HCT116 (cell line): ENCODE measurements around the gene PRDX1. TPM values are rescaled to one million over a fixed set of nuclear protein-coding genes. Genes with fewer than 3 reads are reported as not detected.

Source experiments
- ATAC-seq: fragments of 200-7000 bp; cut with Tn5 transposase; 2 replicates; pipeline ENCODE4 v1.9.1; 2020; ENCODE audit warnings: mild to moderate bottlenecking, moderate library complexity
- BruUV-seq: library from RNA; stranded (reverse); fragments of 400-500 nt; replicated peaks from 2 replicates; lab custom pipeline; 2021; lab: Mats Ljungman, UMichigan
- CTCF ChIA-PET: fragments of 300-600 bp; sonication (Branson Sonifier 250); formaldehyde crosslinking; loops from one replicate; lab custom pipeline; 2021; ENCODE audit warnings: antibody characterized with exemption; lab: Charles Lee
- POLR2A ChIA-PET: fragments of 300-600, 350-600 bp; sonication (Branson Sonifier 250); formaldehyde crosslinking; loops from one replicate; lab custom pipeline; 2021; ENCODE audit warnings: antibody characterized with exemption; lab: Charles Lee
- RAD21 ChIA-PET, 2 experiments: fragments of 300-600 bp; sonication (Branson Sonifier 250); formaldehyde crosslinking; loops; one replicate each; lab custom pipeline; 2023; ENCODE audit warnings: low total read pairs in 2 of 2; ENCODE audit not compliant: uncharacterized antibody in 2 of 2, unreplicated experiment in 2 of 2, low non-redundant PET in 1 of 2; lab: Charles Lee
- DNase-seq: peaks from one replicate; pipeline ENCODE4 v3.0.0-alpha.2; 2010; ENCODE audit warnings: low read depth, low spot score
- H2AFZ ChIP-seq: fragments of 200-600 bp; shearing (Covaris generic), sonication (generic); 2 replicates; pipeline ENCODE4 v1.6.1; 2017; ENCODE audit warnings: low read depth, mixed run types, mixed read lengths, antibody characterized with exemption, low read length; ENCODE audit not compliant: poor library complexity, severe bottlenecking
- H3K27ac ChIP-seq: 2 replicates; pipeline ENCODE4 v1.5.1; 2012; ENCODE audit warnings: low read depth, low read length
- H3K27me3 ChIP-seq: fragments of 200-600 bp; sonication (generic); 2 replicates; pipeline ENCODE4 v1.6.1; 2016; ENCODE audit warnings: mixed run types, low read length, mixed read lengths; ENCODE audit not compliant: insufficient read depth
- H3K36me3 ChIP-seq, 2 experiments: fragments of 200-500 bp in 1 of 2; fragments of 200-600 bp in 1 of 2; sonication (Bioruptor generic) in 1 of 2; sonication (generic) in 1 of 2; 2 replicates each; pipeline versions ENCODE4 v1.5.1 to v1.6.1; 2014 to 2016; ENCODE audit warnings: low read length in 2 of 2, inconsistent platforms in 1 of 2, mixed read lengths in 1 of 2, mixed run types in 1 of 2; ENCODE audit not compliant: insufficient read depth in 2 of 2, control insufficient read depth in 1 of 2
- H3K4me1 ChIP-seq, 2 experiments: fragments of 200-600 bp in 1 of 2; sonication (generic) in 1 of 2; 2 replicates each; pipeline versions ENCODE4 v1.5.1 to v1.6.1; 2012 to 2017; ENCODE audit warnings: low read length in 2 of 2, inconsistent platforms in 1 of 2, mild to moderate bottlenecking in 1 of 2, mixed read lengths in 1 of 2, mixed run types in 1 of 2, moderate library complexity in 1 of 2; ENCODE audit not compliant: insufficient read depth in 2 of 2, control insufficient read depth in 1 of 2
- H3K4me2 ChIP-seq: fragments of 200-600 bp; sonication (generic); 2 replicates; pipeline ENCODE4 v1.6.1; 2017; ENCODE audit warnings: mixed run types, low read length, mixed read lengths
- H3K4me3 ChIP-seq, 2 experiments: fragments of 200-600 bp in 1 of 2; sonication (generic) in 1 of 2; replicated peaks in 1 of 2; 2 replicates each; pipeline ENCODE4 v1.5.1; 2011 to 2016; ENCODE audit warnings: low read length in 2 of 2, control low read depth in 1 of 2, low read depth in 1 of 2, mild to moderate bottlenecking in 1 of 2, mixed read lengths in 1 of 2, mixed run types in 1 of 2
- H3K79me2 ChIP-seq: fragments of 200-600 bp; sonication (generic); 2 replicates; pipeline ENCODE4 v1.6.1; 2017; ENCODE audit warnings: mild to moderate bottlenecking, mixed run types, low read length, moderate library complexity, mixed read lengths; ENCODE audit not compliant: insufficient read depth
- H3K9ac ChIP-seq: fragments of 200-600 bp; sonication (generic); 2 replicates; pipeline ENCODE4 v1.6.1; 2016; ENCODE audit warnings: low read length, mixed read lengths
- H3K9me2 ChIP-seq: fragments of 200-600 bp; sonication (generic), shearing (Covaris generic); 2 replicates; pipeline ENCODE4 v1.6.1; 2017; ENCODE audit warnings: mixed run types, mild to moderate bottlenecking, moderate library complexity; ENCODE audit not compliant: insufficient read depth
- H3K9me3 ChIP-seq, 2 experiments: fragments of 200-500 bp in 1 of 2; fragments of 200-600 bp in 1 of 2; sonication (Bioruptor generic) in 1 of 2; sonication (generic) in 1 of 2; 2 replicates each; pipeline ENCODE4 v1.6.1; 2014 to 2017; ENCODE audit warnings: low read length in 2 of 2, mixed read lengths in 2 of 2, inconsistent platforms in 1 of 2, low read depth in 1 of 2, mild to moderate bottlenecking in 1 of 2, mixed run types in 1 of 2, moderate library complexity in 1 of 2; ENCODE audit not compliant: control insufficient read depth in 1 of 2, insufficient read depth in 1 of 2
- H4K20me1 ChIP-seq: fragments of 200-600 bp; sonication (generic), shearing (Covaris generic); 2 replicates; pipeline ENCODE4 v1.6.1; 2017; ENCODE audit warnings: mixed run types, mild to moderate bottlenecking, moderate library complexity; ENCODE audit not compliant: insufficient read depth
- CBX3 ChIP-seq: IDR thresholded peaks from 2 replicates; pipeline ENCODE4 v1.6.1; 2012; ENCODE audit warnings: low read depth
- FOSL1 ChIP-seq: IDR thresholded peaks from 2 replicates; pipeline ENCODE4 v1.6.1; 2012; ENCODE audit warnings: low read depth
- JUND ChIP-seq: IDR thresholded peaks from 2 replicates; pipeline ENCODE4 v1.6.1; 2012
- SRF ChIP-seq: IDR thresholded peaks from 2 replicates; pipeline ENCODE4 v1.6.1; 2012; ENCODE audit warnings: low read depth
- ZNF274 ChIP-seq: fragments of 200-500 bp; sonication (Bioruptor generic); IDR thresholded peaks from 2 replicates; pipeline ENCODE4 v1.6.1; 2014; ENCODE audit warnings: mild to moderate bottlenecking, low read depth, low read length, inconsistent platforms
- intact Hi-C: fragments of 100-400 bp; cut with micrococcal nuclease; formaldehyde crosslinking; loops from 2 replicates; pipeline ENCODE4 v1.10.0; 2022
- total RNA-seq: library from RNA; stranded (reverse); gene quantifications from one replicate; pipeline ENCODE4 v1.2.1, GENCODE V29; 2021; ENCODE audit not compliant: unreplicated experiment
- TF ChIP-seq, protein P1 (sequence below): IDR thresholded peaks from 2 replicates; pipeline ENCODE4 v1.6.1; 2011; ENCODE audit warnings: mild to moderate bottlenecking, low read length, moderate library complexity; ENCODE audit not compliant: insufficient replicate concordance; ENCODE audit errors: extremely low read depth

PRDX1 gene
- total RNA-seq, 1 experiment from 2014 or later = 1,171 TPM

DNA sequence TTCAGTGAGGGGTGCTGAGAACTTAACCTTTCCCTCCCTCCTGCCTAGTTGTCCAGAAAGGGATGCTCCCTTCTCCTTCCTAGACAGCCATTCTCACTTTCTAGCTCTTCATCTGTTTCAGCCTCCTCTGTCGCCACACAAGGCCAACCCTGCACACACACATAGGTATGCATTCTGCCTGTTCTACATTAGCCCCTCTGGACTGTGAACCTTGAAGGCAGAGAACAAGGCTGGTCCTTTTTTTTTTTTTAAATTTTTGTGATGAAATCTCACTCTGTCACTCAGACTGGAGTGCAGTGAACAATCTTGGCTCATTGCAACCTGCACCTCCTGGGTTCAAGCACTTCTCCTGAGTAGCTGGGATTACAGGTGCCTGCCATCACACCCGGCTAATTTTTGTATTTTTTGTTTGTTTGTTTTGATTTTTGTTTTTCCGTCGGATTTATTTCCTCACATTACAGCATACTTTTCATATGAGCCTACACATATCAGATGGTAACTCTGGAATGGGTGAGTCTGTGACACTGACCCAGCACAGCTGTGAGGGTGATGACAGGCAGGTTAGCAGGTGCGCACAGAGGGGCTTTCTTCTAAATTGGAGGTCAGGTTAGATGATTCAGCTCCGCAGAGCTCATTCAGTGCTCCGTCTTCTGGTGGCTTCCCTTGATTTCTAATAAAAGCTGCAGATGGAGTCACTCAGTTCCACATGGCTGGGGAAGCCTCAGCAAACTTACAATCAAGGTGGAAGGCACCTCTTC lies 24.0 kb upstream of the PRDX1 start:
- Histone ChIP-seq H3K9me3 (no peaks in the 10 kb centered on the region), H3K4me3 (no peak overlapping the region), H3K36me3 (no peaks in the 10 kb centered on the region), H2AFZ (no peak overlapping the region), H3K4me1 (peaks cover 2 to 8% of the 10 kb centered on the region in 2 experiments; a peak in 3 of 4 replicates), H4K20me1 (no peaks in the 10 kb centered on the region), H3K4me2 (no peak overlapping the region), H3K27ac (no peak overlapping the region), H3K9ac (no peak overlapping the region), H3K79me2 (peaks cover 1% of the 10 kb centered on the region; the same call in 1 of the 2 replicates), H3K9me2 (peaks cover 2% of the 10 kb centered on the region; the same call in 1 of the 2 replicates), H3K27me3 (no peaks in the 10 kb centered on the region)
- TF ChIP-seq CBX3 (no peak), ZNF274 (no peak), JUND (no peak), FOSL1 (no peak), SRF (no peak)
- TF ChIP-seq, protein P1, sequence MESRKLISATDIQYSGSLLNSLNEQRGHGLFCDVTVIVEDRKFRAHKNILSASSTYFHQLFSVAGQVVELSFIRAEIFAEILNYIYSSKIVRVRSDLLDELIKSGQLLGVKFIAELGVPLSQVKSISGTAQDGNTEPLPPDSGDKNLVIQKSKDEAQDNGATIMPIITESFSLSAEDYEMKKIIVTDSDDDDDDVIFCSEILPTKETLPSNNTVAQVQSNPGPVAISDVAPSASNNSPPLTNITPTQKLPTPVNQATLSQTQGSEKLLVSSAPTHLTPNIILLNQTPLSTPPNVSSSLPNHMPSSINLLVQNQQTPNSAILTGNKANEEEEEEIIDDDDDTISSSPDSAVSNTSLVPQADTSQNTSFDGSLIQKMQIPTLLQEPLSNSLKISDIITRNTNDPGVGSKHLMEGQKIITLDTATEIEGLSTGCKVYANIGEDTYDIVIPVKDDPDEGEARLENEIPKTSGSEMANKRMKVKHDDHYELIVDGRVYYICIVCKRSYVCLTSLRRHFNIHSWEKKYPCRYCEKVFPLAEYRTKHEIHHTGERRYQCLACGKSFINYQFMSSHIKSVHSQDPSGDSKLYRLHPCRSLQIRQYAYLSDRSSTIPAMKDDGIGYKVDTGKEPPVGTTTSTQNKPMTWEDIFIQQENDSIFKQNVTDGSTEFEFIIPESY = no peak
- ChIA-PET CTCF (no interaction called here), RAD21 (no interaction called here), POLR2A (interaction anchor here (1.8 kb wide), 1 partner anchor 24 kb away, joined by 11 read pairs; the partner anchor contains the start of gene PRDX1)
- DNase-seq (no peak), ATAC-seq (no peak)
- intact Hi-C loops = no loop called here
- no TSS peak for BruUV-seq
